HUES6 (cell line): Measurements from ENCODE around the gene CLCN5.
"Not testable (repeated sequence)": the region's sequence is repeated elsewhere in the genome, so short reads cannot be mapped to it uniquely, and the experiment has no call there.

ENCODE experiments used
- H3K27ac ChIP-seq: 2 replicates; pipeline ENCODE4 v1.7.0; 2013; ENCODE audit warnings: low read depth, mild to moderate bottlenecking, low read length, inconsistent platforms
- H3K27me3 ChIP-seq: 2 replicates; pipeline ENCODE4 v1.6.1; 2013; ENCODE audit warnings: low read length; ENCODE audit not compliant: control insufficient read depth, insufficient read depth
- H3K36me3 ChIP-seq: 2 replicates; pipeline ENCODE4 v1.6.1; 2013; ENCODE audit warnings: low read length; ENCODE audit not compliant: control insufficient read depth, insufficient read depth
- H3K4me1 ChIP-seq: 2 replicates; pipeline ENCODE4 v1.6.1; 2013; ENCODE audit warnings: low read length; ENCODE audit not compliant: control insufficient read depth, insufficient read depth
- H3K4me3 ChIP-seq: 2 replicates; pipeline ENCODE4 v1.5.1; 2013; ENCODE audit warnings: low read depth, low read length
- H3K9ac ChIP-seq: one replicate; pipeline ENCODE4 v1.6.1; 2013; ENCODE audit warnings: mild to moderate bottlenecking, low read length
- H3K9me3 ChIP-seq: 2 replicates; pipeline ENCODE4 v1.6.1; 2013; ENCODE audit warnings: low read depth, low read length; ENCODE audit not compliant: control insufficient read depth, insufficient read depth

The CLCN5 gene

GRCh38 chrX:49995795-49996455 is 73.5 kb downstream of the CLCN5 start:
- H3K27me3 ChIP-seq: no peaks in the 10 kb centered on the region
- H3K27ac ChIP-seq: no peak overlapping the region; the same call in 1 of the 2 replicates

GRCh38 chrX:49996474-49996873 is 74.1 kb downstream of the CLCN5 start:
- no peaks in the 10 kb centered on the region; the same call in 1 of the 2 replicates for H3K9me3 ChIP-seq
- no peak overlapping the region; the same call in 1 of the 2 replicates for H3K27ac ChIP-seq
- H3K27me3 ChIP-seq: no peaks in the 10 kb centered on the region
- no peaks in the 10 kb centered on the region for H3K36me3 ChIP-seq
- H3K9ac ChIP-seq: no peak overlapping the region
- peaks cover 14% of the 10 kb centered on the region; the same call in 1 of the 2 replicates for H3K4me1 ChIP-seq
- H3K4me3 ChIP-seq: no peak overlapping the region

More at GRCh38 chrX:49995795-49996455, 73.5 kb downstream of the CLCN5 start:
- H3K9ac ChIP-seq: no peak overlapping the region
- H3K4me3 ChIP-seq: no peak overlapping the region
- H3K4me1 ChIP-seq: peaks cover 14% of the 10 kb centered on the region; the same call in 1 of the 2 replicates
- no peaks in the 10 kb centered on the region for H3K36me3 ChIP-seq
- H3K9me3 ChIP-seq: no peaks in the 10 kb centered on the region; the same call in 1 of the 2 replicates

GRCh38 chrX:49999087-49999486 is 76.7 kb downstream of the CLCN5 start:
- no peak overlapping the region for H3K9ac ChIP-seq
- no peaks in the 10 kb centered on the region; the same call in 1 of the 2 replicates for H3K9me3 ChIP-seq
- no peaks in the 10 kb centered on the region for H3K27me3 ChIP-seq
- H3K4me3 ChIP-seq: no peak overlapping the region
- H3K27ac ChIP-seq: no peak overlapping the region
- H3K4me1 ChIP-seq: peaks cover 11% of the 10 kb centered on the region; the same call in 1 of the 2 replicates
- H3K36me3 ChIP-seq: no peaks in the 10 kb centered on the region

- H3K4me1 ChIP-seq: peaks cover under 1% of the 10 kb centered on the region; the same call in 1 of the 2 replicates
- no peak overlapping the region for H3K9ac ChIP-seq
- H3K27ac ChIP-seq: no peak overlapping the region
- H3K4me3 ChIP-seq: no peak overlapping the region
- no peaks in the 10 kb centered on the region; the same call in 1 of the 2 replicates for H3K9me3 ChIP-seq
- no peaks in the 10 kb centered on the region for H3K27me3 ChIP-seq
- H3K36me3 ChIP-seq: no peaks in the 10 kb centered on the region
Measured at GRCh38 chrX:50000937-50001542, 78.6 kb downstream of the CLCN5 start.

GRCh38 chrX:50002067-50002714 is 79.8 kb downstream of the CLCN5 start:
- Histone ChIP-seq H3K9ac (no peak overlapping the region), H3K4me1 (no peaks in the 10 kb centered on the region), H3K27ac (no peak overlapping the region)

GRCh38 chrX:50003467-50003866 is 81.1 kb downstream of the CLCN5 start:
- H3K9ac ChIP-seq: no peak overlapping the region
- H3K4me3 ChIP-seq: no peak overlapping the region
- no peaks in the 10 kb centered on the region for H3K4me1 ChIP-seq
- no peaks in the 10 kb centered on the region for H3K27me3 ChIP-seq
- H3K9me3 ChIP-seq: no peaks in the 10 kb centered on the region; the same call in 1 of the 2 replicates
- no peaks in the 10 kb centered on the region for H3K36me3 ChIP-seq
- H3K27ac ChIP-seq: no peak overlapping the region

More at GRCh38 chrX:50002067-50002714, 79.8 kb downstream of the CLCN5 start:
- Histone ChIP-seq H3K36me3 (no peaks in the 10 kb centered on the region), H3K4me3 (no peak overlapping the region), H3K27me3 (no peaks in the 10 kb centered on the region), H3K9me3 (no peaks in the 10 kb centered on the region; the same call in 1 of the 2 replicates)

GRCh38 chrX:50003927-50004326 is 81.5 kb downstream of the CLCN5 start:
- Histone ChIP-seq H3K36me3 (no peaks in the 10 kb centered on the region), H3K4me1 (no peaks in the 10 kb centered on the region), H3K9me3 (no peaks in the 10 kb centered on the region; the same call in 1 of the 2 replicates), H3K9ac (no peak overlapping the region), H3K27me3 (no peaks in the 10 kb centered on the region), H3K4me3 (no peak overlapping the region), H3K27ac (no peak overlapping the region)

- not testable (repeated sequence) for H3K9me3 ChIP-seq, H3K4me1 ChIP-seq, H3K9ac ChIP-seq, H3K27ac ChIP-seq, H3K36me3 ChIP-seq, H3K27me3 ChIP-seq
- peak overlapping the region; percentile 45; the same call in 1 of the 2 replicates for H3K4me3 ChIP-seq
Measured at GRCh38 chrX:50025591-50025990, 103.2 kb downstream of the CLCN5 start.

GRCh38 chrX:50035126-50035525 is 112.7 kb downstream of the CLCN5 start:
- Histone ChIP-seq H3K9me3 (peaks cover 4% of the 10 kb centered on the region; the same call in 1 of the 2 replicates), H3K9ac (no peak overlapping the region), H3K4me1 (no peaks in the 10 kb centered on the region), H3K27ac (no peak overlapping the region), H3K27me3 (no peaks in the 10 kb centered on the region), H3K36me3 (no peaks in the 10 kb centered on the region), H3K4me3 (no peak overlapping the region)

- H3K36me3 ChIP-seq: no peaks in the 10 kb centered on the region
- no peaks in the 10 kb centered on the region for H3K4me1 ChIP-seq
- H3K4me3 ChIP-seq: no peak overlapping the region
- peaks cover 4% of the 10 kb centered on the region; the same call in 1 of the 2 replicates for H3K9me3 ChIP-seq
- H3K27ac ChIP-seq: no peak overlapping the region
- H3K27me3 ChIP-seq: no peaks in the 10 kb centered on the region
- no peak overlapping the region for H3K9ac ChIP-seq
Measured at GRCh38 chrX:50036426-50036825, 114.0 kb downstream of the CLCN5 start.

GRCh38 chrX:50045823-50046222 is 123.4 kb downstream of the CLCN5 start:
- Histone ChIP-seq H3K36me3 (peaks cover 3% of the 10 kb centered on the region; the same call in 1 of the 2 replicates), H3K4me1 (peaks cover 4% of the 10 kb centered on the region; the same call in 1 of the 2 replicates), H3K27ac (no peak overlapping the region), H3K27me3 (no peaks in the 10 kb centered on the region), H3K9ac (no peak overlapping the region), H3K9me3 (peaks cover 11% of the 10 kb centered on the region), H3K4me3 (no peak overlapping the region)
